HepG2 (cell line): ENCODE measurements around the gene MYO7B. TPM values are rescaled to one million over a fixed set of nuclear protein-coding genes. Genes with fewer than 3 reads are reported as not detected.

Experiments
- DNMT1 ChIP-seq: sonication (generic); formaldehyde crosslinking; IDR thresholded peaks from 2 replicates; pipeline ENCODE4 v1.5.1; 2020; ENCODE audit warnings: mild to moderate bottlenecking, missing genetic modification reagents
- DPF2 ChIP-seq: sonication (generic); formaldehyde crosslinking; IDR thresholded peaks from 2 replicates; pipeline ENCODE4 v1.4.0; 2020; ENCODE audit warnings: mild to moderate bottlenecking, low read depth, missing genetic modification reagents, borderline replicate concordance
- KLF16 ChIP-seq, 2 experiments: sonication (generic) in 1 of 2; formaldehyde crosslinking in 1 of 2; IDR thresholded peaks; 2 replicates each; pipeline versions ENCODE4 v1.6.1 to v1.8.0; 2016 to 2023; ENCODE audit warnings: missing genetic modification reagents in 2 of 2, missing compliant biosample characterization in 1 of 2
- PHF20 ChIP-seq: sonication (generic); formaldehyde crosslinking; IDR thresholded peaks from 2 replicates; pipeline ENCODE4 v1.5.0; 2020; ENCODE audit warnings: mild to moderate bottlenecking, missing genetic modification reagents
- SMAD9 ChIP-seq: sonication (generic); formaldehyde crosslinking; IDR thresholded peaks from 2 replicates; pipeline ENCODE4 v1.5.1; 2020; ENCODE audit warnings: mild to moderate bottlenecking, missing genetic modification reagents
- ZFP62 ChIP-seq: sonication (generic); formaldehyde crosslinking; IDR thresholded peaks from 2 replicates; pipeline ENCODE4 v1.4.0; 2020; ENCODE audit warnings: missing genetic modification reagents
- ZSCAN30 ChIP-seq: sonication (generic); formaldehyde crosslinking; IDR thresholded peaks from 2 replicates; pipeline ENCODE4 v1.5.0; 2020; ENCODE audit warnings: mild to moderate bottlenecking, missing genetic modification reagents
- polyA plus RNA-seq, 8 experiments: library from polyadenylated mRNA; depleted of rRNA in 3 of 8; stranded (reverse) in 7 of 8; unstranded in 1 of 8; fragments of >200 nt; fragmentation: Illumina TruSeq in 4 of 8; extraction: Trizol in 4 of 8; gene quantifications; 2 replicates each; pipeline versions ENCODE4 v1.2.1 to v1.2.3, GENCODE V29; 2011 to 2016; ENCODE audit warnings: low read depth in 4 of 8, missing spikeins in 1 of 8, mixed read lengths in 1 of 8; ENCODE audit not compliant: insufficient read depth in 1 of 8
- total RNA-seq, 5 experiments: library from RNA; depleted of rRNA; stranded (reverse); fragments of >200 nt; fragmentation: Illumina TruSeq; extraction: Trizol; gene quantifications; 2 replicates each; pipeline ENCODE4 v1.2.3, GENCODE V29; 2016; ENCODE audit warnings: low read depth in 1 of 5
- TF ChIP-seq, protein P1 (sequence below): sonication (generic); formaldehyde crosslinking; IDR thresholded peaks from 2 replicates; pipeline ENCODE4 v1.5.0; 2020; ENCODE audit warnings: mild to moderate bottlenecking, missing genetic modification reagents
- TF ChIP-seq, protein P2 (sequence below), 2 experiments: sonication (generic) in 1 of 2; formaldehyde crosslinking in 1 of 2; IDR thresholded peaks; 2 replicates each; pipeline versions ENCODE4 v1.4.0 to v1.6.1; 2016 to 2020; ENCODE audit warnings: borderline replicate concordance in 1 of 2, low read depth in 1 of 2, mild to moderate bottlenecking in 1 of 2, missing genetic modification reagents in 1 of 2

The MYO7B gene
- total and polyA plus RNA-seq, 2 of the 13 experiments (the other 11 are each of a cell fraction or from before 2014, with no cell fraction given) = not detected

DNA sequence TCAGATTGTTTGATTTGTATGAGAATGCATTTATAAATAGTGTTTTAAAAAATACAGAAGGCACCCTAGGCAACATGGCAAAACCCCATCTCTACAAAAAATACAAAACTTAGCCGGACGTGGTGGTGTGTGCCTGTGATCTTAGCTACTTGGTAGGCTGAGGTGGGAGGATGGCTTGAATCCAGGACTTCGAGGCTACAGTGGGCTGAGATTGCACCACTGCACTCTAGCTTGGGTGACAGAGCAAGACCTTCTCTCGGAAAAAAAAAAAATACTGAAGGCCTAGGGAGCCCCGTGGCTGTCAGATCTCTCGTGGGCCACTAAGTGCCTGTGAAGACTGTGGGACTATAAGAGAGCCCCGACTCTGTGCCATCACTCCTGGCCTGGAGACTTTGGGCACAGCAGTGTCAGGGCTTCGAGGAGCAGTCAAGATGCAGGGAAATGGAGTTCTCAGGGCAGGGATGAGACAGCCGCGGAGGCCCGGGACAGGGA lies 40.5 kb downstream of the MYO7B start (continued):
- TF ChIP-seq, protein P1, sequence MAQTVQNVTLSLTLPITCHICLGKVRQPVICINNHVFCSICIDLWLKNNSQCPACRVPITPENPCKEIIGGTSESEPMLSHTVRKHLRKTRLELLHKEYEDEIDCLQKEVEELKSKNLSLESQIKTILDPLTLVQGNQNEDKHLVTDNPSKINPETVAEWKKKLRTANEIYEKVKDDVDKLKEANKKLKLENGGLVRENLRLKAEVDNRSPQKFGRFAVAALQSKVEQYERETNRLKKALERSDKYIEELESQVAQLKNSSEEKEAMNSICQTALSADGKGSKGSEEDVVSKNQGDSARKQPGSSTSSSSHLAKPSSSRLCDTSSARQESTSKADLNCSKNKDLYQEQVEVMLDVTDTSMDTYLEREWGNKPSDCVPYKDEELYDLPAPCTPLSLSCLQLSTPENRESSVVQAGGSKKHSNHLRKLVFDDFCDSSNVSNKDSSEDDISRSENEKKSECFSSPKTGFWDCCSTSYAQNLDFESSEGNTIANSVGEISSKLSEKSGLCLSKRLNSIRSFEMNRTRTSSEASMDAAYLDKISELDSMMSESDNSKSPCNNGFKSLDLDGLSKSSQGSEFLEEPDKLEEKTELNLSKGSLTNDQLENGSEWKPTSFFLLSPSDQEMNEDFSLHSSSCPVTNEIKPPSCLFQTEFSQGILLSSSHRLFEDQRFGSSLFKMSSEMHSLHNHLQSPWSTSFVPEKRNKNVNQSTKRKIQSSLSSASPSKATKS (CRISPR knock-in tag) = no peak
- TF ChIP-seq PHF20 (CRISPR knock-in tag) (no peak), ZFP62 (CRISPR knock-in tag) (no peak), DPF2 (CRISPR knock-in tag) (no peak), KLF16 (CRISPR knock-in tag; IDR thresholded peaks at IDR 0.05) (no peak), ZSCAN30 (CRISPR knock-in tag) (no peak), DNMT1 (CRISPR knock-in tag) (no peak), SMAD9 (CRISPR knock-in tag) (no peak)
- TF ChIP-seq, protein P2, sequence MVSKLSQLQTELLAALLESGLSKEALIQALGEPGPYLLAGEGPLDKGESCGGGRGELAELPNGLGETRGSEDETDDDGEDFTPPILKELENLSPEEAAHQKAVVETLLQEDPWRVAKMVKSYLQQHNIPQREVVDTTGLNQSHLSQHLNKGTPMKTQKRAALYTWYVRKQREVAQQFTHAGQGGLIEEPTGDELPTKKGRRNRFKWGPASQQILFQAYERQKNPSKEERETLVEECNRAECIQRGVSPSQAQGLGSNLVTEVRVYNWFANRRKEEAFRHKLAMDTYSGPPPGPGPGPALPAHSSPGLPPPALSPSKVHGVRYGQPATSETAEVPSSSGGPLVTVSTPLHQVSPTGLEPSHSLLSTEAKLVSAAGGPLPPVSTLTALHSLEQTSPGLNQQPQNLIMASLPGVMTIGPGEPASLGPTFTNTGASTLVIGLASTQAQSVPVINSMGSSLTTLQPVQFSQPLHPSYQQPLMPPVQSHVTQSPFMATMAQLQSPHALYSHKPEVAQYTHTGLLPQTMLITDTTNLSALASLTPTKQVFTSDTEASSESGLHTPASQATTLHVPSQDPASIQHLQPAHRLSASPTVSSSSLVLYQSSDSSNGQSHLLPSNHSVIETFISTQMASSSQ (IDR thresholded peaks at IDR 0.05; ENCODE audit: low read depth) = no peak
- TF ChIP-seq, protein P2 (CRISPR knock-in tag; IDR thresholded peaks at IDR 0.05; ENCODE audit: borderline replicate concordance) = no peak
